HG03460 (cell line): ENCODE results near the gene LSM4.

Experiments
- ATAC-seq: cut with Tn5 transposase; IDR thresholded peaks from one replicate; pipeline ENCODE4 v1.9.1; 2021; ENCODE audit not compliant: unreplicated experiment

The LSM4 gene

GRCh38 chr19:18279266-18279515 lies 43.7 kb downstream of the LSM4 start:
- ATAC-seq = no peak

GRCh38 chr19:18278521-18279265 lies 44.2 kb downstream of the LSM4 start:
- no peak for ATAC-seq

GRCh38 chr19:18274781-18275356 lies 48.0 kb downstream of the LSM4 start:
- no peak for ATAC-seq

- ATAC-seq = no peak
Measured at GRCh38 chr19:18274219-18274780, 48.6 kb downstream of the LSM4 start, which contains the start of gene IQCN. Gene IQCN (minus strand): TSS chr19:18274452. CDS start chr19:18269478, 4,974 bp downstream.

- no peak for ATAC-seq
Measured at GRCh38 chr19:18273561-18274218, 49.2 kb downstream of the LSM4 start.

GRCh38 chr19:18271433-18271841 lies 51.4 kb downstream of the LSM4 start:
- ATAC-seq = no peak

GRCh38 chr19:18270326-18270725 lies 52.5 kb downstream of the LSM4 start:
- ATAC-seq = no peak

GRCh38 chr19:18269070-18269723 lies 53.7 kb downstream of the LSM4 start:
- ATAC-seq = no peak

GRCh38 chr19:18266771-18267686 lies 55.8 kb downstream of the LSM4 start:
- no peak for ATAC-seq

GRCh38 chr19:18265582-18265981 lies 57.3 kb downstream of the LSM4 start:
- ATAC-seq = no peak

- no peak for ATAC-seq
Measured at GRCh38 chr19:18264971-18265540, 57.8 kb downstream of the LSM4 start.

- no peak for ATAC-seq
Measured at GRCh38 chr19:18264137-18264854, 58.6 kb downstream of the LSM4 start.

GRCh38 chr19:18263324-18264136 lies 59.3 kb downstream of the LSM4 start:
- ATAC-seq = no peak

GRCh38 chr19:18262917-18263316 lies 60.0 kb downstream of the LSM4 start:
- no peak for ATAC-seq

- no peak for ATAC-seq
Measured at GRCh38 chr19:18262144-18262543, 60.7 kb downstream of the LSM4 start.

GRCh38 chr19:18261474-18261873 lies 61.4 kb downstream of the LSM4 start:
- no peak for ATAC-seq

GRCh38 chr19:18259893-18260292 lies 63.0 kb downstream of the LSM4 start:
- ATAC-seq = no peak
